GM13977 (cell line): ENCODE measurements around the gene CDC25A.
A peak's percentile ranks its signal among the peaks of the same experiment; 100 is the strongest.

Experiments
- DNase-seq: peaks from one replicate; pipeline ENCODE4 v3.0.0; 2012; ENCODE audit warnings: low spot score
- CTCF ChIP-seq: IDR thresholded peaks from 2 replicates; pipeline ENCODE4 v1.5.1; 2012; ENCODE audit warnings: mild to moderate bottlenecking, control low read depth; ENCODE audit not compliant: insufficient read depth; ENCODE audit errors: extremely low read depth, missing control alignments
- in situ Hi-C: fragments of 300-500 bp; cut with MboI; formaldehyde crosslinking; loops from one replicate; pipeline ENCODE4 v1.12.0; 2022; ENCODE audit warnings: low sequenced_read_pairs, low pct_unique_long_range_greater_than_20kb, mixed read lengths, inconsistent platforms; ENCODE audit not compliant: unreplicated experiment

CDC25A gene

GRCh38 chr3:48151058-48151806 is 37.0 kb downstream of the CDC25A start:
- peak; percentile 82 for DNase-seq
- in situ Hi-C loops, result loop anchor here (10.0 kb wide), 1 partner anchor 316 kb away; no protein-coding TSS in a partner anchor
- TF ChIP-seq CTCF, result peak; percentile 94

GRCh38 chr3:48143992-48144391 is 44.2 kb downstream of the CDC25A start:
- in situ Hi-C loops, result no loop called here

GRCh38 chr3:48143567-48143966 is 44.6 kb downstream of the CDC25A start:
- no peak for TF ChIP-seq CTCF
- in situ Hi-C loops, result no loop called here
- DNase-seq, result no peak

More at GRCh38 chr3:48143992-48144391, 44.2 kb downstream of the CDC25A start:
- DNase-seq, result no peak
- no peak for TF ChIP-seq CTCF

- DNase-seq, result no peak
- in situ Hi-C loops, result no loop called here
Observed at GRCh38 chr3:48142316-48142870, 45.8 kb downstream of the CDC25A start.

GRCh38 chr3:48141604-48142137 is 46.5 kb downstream of the CDC25A start:
- DNase-seq, result no peak
- in situ Hi-C loops, result no loop called here
- TF ChIP-seq CTCF, result no peak

More at GRCh38 chr3:48142316-48142870, 45.8 kb downstream of the CDC25A start:
- TF ChIP-seq CTCF, result no peak

- DNase-seq, result no peak
- no peak for TF ChIP-seq CTCF
- in situ Hi-C loops, result no loop called here
Observed at GRCh38 chr3:48140936-48141603, 47.1 kb downstream of the CDC25A start.
